ENCODE data around the gene GPR158.

GPR158 gene

DNA sequence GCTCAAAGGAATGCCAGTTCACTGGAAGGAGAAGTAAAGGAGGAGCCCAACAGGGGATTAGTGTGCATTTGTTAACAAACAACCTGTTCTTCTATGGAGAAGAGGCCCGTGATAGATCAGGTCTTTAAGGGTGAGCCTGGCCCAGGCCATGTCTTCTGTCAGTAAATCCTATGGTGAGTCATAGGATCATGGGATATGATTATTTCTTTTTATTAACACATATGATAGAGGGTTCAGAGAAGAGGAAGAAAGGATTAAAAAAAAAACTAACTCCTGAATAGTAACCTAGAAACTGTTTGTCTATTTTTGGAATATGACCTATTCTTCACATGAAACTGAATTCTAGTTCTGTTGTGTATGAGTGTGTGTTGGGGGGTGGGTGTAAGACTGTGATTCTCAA is 70.4 kb downstream of the GPR158 start:
- DNase-seq (ENCODE audit: insufficient read length, low spot score) (no peak), FAIRE-seq (no peak)
- no peak for TF ChIP-seq CTCF (IDR thresholded peaks at IDR 0.05; ENCODE audit: insufficient read depth, missing control alignments)

DNA sequence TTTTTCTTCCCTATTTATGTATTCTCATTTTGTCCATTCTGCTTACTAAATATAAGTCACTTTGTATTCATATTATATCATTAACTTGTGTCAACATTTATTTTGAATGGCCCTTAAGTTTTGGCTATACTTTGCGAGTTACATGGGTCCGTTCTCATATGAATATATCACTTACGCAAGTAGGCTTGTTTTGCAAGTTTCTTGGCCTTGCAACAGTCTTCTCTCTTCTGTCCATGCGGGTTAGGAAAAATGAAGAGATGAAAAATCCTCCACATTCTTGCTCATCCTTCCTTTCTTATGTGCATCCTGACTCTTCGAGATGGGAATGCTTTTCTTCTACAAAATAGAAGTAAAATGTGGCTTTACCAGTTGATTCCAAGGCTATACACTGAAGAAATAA is 82.8 kb downstream of the GPR158 start:
- TF ChIP-seq CTCF (IDR thresholded peaks at IDR 0.05; ENCODE audit: insufficient read depth, missing control alignments) = no peak
- FAIRE-seq (no peak), DNase-seq (ENCODE audit: insufficient read length, low spot score) (no peak)

GRCh38 chr10:25261110-25261509 is 86.3 kb downstream of the GPR158 start:
- TF ChIP-seq CTCF (IDR thresholded peaks at IDR 0.05; ENCODE audit: insufficient read depth, missing control alignments) = no peak
- DNase-seq (ENCODE audit: insufficient read length, low spot score) (no peak), FAIRE-seq (no peak)

GRCh38 chr10:25261558-25261957 is 86.8 kb downstream of the GPR158 start:
- TF ChIP-seq CTCF (IDR thresholded peaks at IDR 0.05; ENCODE audit: insufficient read depth, missing control alignments) = no peak
- FAIRE-seq = peak; percentile 56
- DNase-seq (ENCODE audit: insufficient read length, low spot score) = no peak

DNA sequence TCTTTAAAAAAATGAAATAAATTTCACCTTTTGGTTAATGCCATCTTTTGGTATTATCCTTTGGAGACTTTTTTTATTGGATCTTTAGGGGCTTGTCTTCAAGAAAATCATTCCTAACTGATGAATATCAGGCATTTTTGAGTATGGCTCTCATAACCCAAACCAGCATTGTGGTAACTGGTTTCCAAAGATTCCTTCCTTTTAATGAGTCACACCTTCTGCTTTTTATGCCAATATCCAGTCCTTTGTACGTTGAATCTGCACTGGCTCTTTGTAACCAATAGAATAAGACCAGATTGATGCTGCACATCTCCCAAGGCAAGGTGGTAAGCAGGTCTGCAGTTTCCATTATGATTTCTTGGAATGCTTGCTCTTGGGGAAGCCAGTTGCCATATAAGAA is 89.1 kb downstream of the GPR158 start:
- FAIRE-seq = no peak
- no peak for TF ChIP-seq CTCF (IDR thresholded peaks at IDR 0.05; ENCODE audit: insufficient read depth, missing control alignments)
- DNase-seq (ENCODE audit: insufficient read length, low spot score) = no peak

- TF ChIP-seq CTCF (IDR thresholded peaks at IDR 0.05; ENCODE audit: insufficient read depth, missing control alignments) = no peak
- DNase-seq (ENCODE audit: insufficient read length, low spot score) = no peak
- FAIRE-seq = no peak
These were observed 103.4 kb downstream of the GPR158 start for GRCh38 chr10:25278180-25278579.

- DNase-seq (ENCODE audit: insufficient read length, low spot score) (no peak), FAIRE-seq (no peak)
- TF ChIP-seq CTCF (IDR thresholded peaks at IDR 0.05; ENCODE audit: insufficient read depth, missing control alignments) = no peak
These were observed 105.3 kb downstream of the GPR158 start for GRCh38 chr10:25280076-25280475.
